Chondrocyte (in vitro differentiated cells): ENCODE measurements around the gene PROK2. TPM values are rescaled to one million over a fixed set of nuclear protein-coding genes. Genes with fewer than 3 reads are reported as not detected.

Experiments used
- DNase-seq: peaks from one replicate; pipeline ENCODE4 v3.0.0; 2021; ENCODE audit warnings: mixed read lengths, low spot score
- H3K27ac Mint-ChIP-seq: one replicate; pipeline ENCODE4 v1.8.0; 2021; ENCODE audit warnings: mild to moderate bottlenecking, moderate library complexity, mixed read lengths; ENCODE audit not compliant: unreplicated experiment
- H3K27me3 Mint-ChIP-seq: 2 replicates; pipeline ENCODE4 v1.8.0; 2021; ENCODE audit warnings: low read depth, mixed read lengths
- H3K36me3 Mint-ChIP-seq: 2 replicates; pipeline ENCODE4 v1.8.0; 2021; ENCODE audit warnings: low read depth, mixed read lengths
- H3K4me1 Mint-ChIP-seq: 2 replicates; pipeline ENCODE4 v1.8.0; 2021; ENCODE audit warnings: low read depth, mild to moderate bottlenecking, mixed read lengths
- H3K4me3 Mint-ChIP-seq: one replicate; pipeline ENCODE4 v1.8.0; 2021; ENCODE audit warnings: mild to moderate bottlenecking, moderate library complexity, mixed read lengths; ENCODE audit not compliant: unreplicated experiment
- H3K9me3 Mint-ChIP-seq: 2 replicates; pipeline ENCODE4 v1.8.0; 2021; ENCODE audit warnings: low read depth, mixed read lengths
- total RNA-seq: library from RNA; stranded (reverse); gene quantifications from 3 replicates; pipeline ENCODE4 v1.2.1, GENCODE V29; 2021
- TF ChIP-seq, protein P1 (sequence below): fragments of 200-600 bp; sonication (generic); IDR thresholded peaks from 2 replicates; pipeline ENCODE4 v1.5.0; 2021; ENCODE audit warnings: antibody characterized with exemption, mild to moderate bottlenecking, moderate library complexity

PROK2 gene
- total RNA-seq, 1 donor from 2014 or later: not detected

DNA sequence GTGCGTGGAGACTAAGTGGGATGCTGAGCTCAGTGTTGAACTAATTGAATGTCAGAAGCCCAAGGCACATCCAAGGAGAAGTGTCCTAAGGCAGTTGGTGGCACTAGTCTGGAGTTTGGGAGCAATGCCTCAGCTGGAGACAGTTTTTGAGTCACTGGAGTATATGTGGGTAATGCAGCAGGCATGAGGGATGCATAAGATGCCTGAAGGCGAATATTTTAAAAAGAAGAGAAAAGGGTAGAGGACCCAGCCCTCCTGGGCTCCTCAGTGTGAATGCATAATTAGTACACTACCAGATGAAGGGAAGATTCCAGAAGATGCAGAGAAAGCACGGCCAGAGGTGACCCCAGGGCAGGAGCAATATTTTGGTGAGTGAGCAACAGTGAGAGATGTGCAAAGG, 25.1 kb upstream of the PROK2 start:
- H3K4me1 Mint-ChIP-seq: no peaks in the 10 kb centered on the region
- no peak overlapping the region for H3K4me3 Mint-ChIP-seq
- DNase-seq: no peak
- H3K27me3 Mint-ChIP-seq: peaks cover 7% of the 10 kb centered on the region
- no peaks in the 10 kb centered on the region for H3K36me3 Mint-ChIP-seq
- no peak overlapping the region for H3K27ac Mint-ChIP-seq
- TF ChIP-seq, protein P1, sequence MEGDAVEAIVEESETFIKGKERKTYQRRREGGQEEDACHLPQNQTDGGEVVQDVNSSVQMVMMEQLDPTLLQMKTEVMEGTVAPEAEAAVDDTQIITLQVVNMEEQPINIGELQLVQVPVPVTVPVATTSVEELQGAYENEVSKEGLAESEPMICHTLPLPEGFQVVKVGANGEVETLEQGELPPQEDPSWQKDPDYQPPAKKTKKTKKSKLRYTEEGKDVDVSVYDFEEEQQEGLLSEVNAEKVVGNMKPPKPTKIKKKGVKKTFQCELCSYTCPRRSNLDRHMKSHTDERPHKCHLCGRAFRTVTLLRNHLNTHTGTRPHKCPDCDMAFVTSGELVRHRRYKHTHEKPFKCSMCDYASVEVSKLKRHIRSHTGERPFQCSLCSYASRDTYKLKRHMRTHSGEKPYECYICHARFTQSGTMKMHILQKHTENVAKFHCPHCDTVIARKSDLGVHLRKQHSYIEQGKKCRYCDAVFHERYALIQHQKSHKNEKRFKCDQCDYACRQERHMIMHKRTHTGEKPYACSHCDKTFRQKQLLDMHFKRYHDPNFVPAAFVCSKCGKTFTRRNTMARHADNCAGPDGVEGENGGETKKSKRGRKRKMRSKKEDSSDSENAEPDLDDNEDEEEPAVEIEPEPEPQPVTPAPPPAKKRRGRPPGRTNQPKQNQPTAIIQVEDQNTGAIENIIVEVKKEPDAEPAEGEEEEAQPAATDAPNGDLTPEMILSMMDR: no peak
- H3K9me3 Mint-ChIP-seq: no peaks in the 10 kb centered on the region

DNA sequence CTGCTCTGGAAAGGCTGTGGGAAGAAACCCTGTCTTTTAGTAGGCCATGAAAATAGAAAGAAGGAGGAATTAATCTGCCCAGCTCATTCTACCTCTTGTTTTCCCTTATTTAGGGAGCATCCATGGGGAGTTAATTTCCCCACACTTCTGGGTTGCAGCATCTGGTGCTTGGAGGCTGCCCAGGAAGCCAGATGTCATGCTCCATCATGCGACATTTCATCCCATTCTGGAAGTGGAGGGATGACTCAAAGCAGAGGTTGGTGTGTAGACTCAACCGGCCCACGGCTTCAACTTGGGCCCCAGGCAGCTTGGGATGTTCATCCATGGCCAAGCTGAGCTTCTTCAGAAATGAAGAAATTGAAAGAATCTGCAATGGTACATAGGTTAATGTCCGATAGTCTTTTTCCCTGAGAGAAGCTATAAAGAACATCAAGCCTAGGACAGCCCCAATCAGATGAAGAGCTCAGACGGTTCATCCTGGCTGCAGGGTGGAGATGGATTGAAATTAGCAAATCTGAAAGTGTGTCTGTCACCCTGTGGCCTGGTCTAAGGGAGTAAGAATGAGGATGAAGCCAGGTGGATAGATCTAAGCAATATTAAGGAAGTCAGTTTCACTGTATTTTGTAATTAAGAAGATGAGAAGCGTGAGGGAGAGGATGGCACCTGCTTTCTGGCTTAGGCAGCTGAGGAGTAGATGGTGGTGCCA, 24.5 kb upstream of the PROK2 start:
- H3K4me3 Mint-ChIP-seq: no peak overlapping the region
- peaks cover 7% of the 10 kb centered on the region for H3K27me3 Mint-ChIP-seq
- no peaks in the 10 kb centered on the region for H3K36me3 Mint-ChIP-seq
- H3K27ac Mint-ChIP-seq: no peak overlapping the region
- H3K9me3 Mint-ChIP-seq: no peaks in the 10 kb centered on the region
- no peak for DNase-seq
- TF ChIP-seq, protein P1: no peak
- no peaks in the 10 kb centered on the region for H3K4me1 Mint-ChIP-seq

DNA sequence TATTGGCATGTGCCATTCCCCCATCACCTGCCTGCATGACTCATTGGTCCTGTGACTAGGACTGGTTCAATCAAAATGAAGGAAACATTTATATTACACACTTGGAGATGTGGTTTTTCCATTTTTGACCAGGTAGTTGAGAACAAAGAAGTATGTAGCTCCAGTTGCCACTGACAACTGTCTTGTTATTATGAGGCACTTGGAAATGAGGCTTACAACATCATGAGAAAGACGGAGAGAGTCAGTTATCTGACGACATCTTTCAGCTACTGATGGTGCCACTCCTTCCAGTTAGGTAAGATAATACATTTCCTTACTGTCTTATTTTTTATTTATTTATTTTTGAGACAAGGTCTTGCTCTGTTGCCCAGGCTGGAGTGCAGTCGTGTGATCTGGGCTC, 21.8 kb upstream of the PROK2 start:
- H3K27me3 Mint-ChIP-seq: peaks cover 19% of the 10 kb centered on the region

DNA sequence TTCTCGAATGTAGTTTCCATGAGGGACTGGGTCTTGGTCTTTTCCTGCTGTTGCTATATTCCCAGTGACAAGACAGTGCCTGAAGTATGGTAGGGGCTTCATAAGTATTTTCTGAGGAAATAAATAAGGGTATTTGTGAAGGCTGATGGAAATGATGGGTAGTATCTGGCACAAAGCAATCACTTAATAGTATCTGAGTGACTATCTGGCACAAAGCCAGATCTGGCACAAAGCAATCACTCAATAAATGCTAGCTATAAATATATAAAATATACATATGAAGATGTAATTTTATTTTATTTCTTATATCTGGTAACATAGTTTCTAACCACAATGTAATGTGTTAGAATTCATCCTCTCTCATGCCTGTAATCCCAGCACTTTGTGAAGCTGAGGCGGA, 20.7 kb upstream of the PROK2 start:
- Mint-ChIP-seq H3K4me3 (no peak overlapping the region), H3K4me1 (no peaks in the 10 kb centered on the region), H3K36me3 (no peaks in the 10 kb centered on the region), H3K27ac (no peak overlapping the region), H3K27me3 (peaks cover 25% of the 10 kb centered on the region), H3K9me3 (no peaks in the 10 kb centered on the region)
- TF ChIP-seq, protein P1: no peak
- no peak for DNase-seq

More for the DNA sequence above, 21.8 kb upstream of the PROK2 start:
- no peaks in the 10 kb centered on the region for H3K9me3 Mint-ChIP-seq
- TF ChIP-seq, protein P1: no peak
- DNase-seq: no peak
- no peak overlapping the region for H3K27ac Mint-ChIP-seq
- H3K4me3 Mint-ChIP-seq: no peak overlapping the region
- H3K36me3 Mint-ChIP-seq: no peaks in the 10 kb centered on the region
- H3K4me1 Mint-ChIP-seq: no peaks in the 10 kb centered on the region

DNA sequence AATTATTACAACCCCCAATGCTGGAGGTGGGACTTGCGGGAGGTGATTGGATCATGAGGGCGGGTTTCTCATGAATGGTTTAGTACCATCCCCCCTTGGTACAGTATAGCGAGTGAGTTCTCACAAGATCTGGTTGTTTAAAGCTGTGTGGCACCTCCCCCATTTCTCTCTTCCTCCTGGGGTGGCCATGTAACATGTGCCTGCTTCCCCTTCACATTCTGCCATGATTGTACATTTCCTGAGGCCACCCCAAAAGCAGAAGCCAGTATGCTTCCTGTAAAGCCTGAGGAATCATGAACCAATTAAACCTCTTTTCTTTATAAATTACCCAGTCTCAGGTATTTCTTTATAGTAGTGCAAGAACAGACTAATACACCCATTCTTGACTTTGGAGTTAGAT, 20.3 kb upstream of the PROK2 start:
- no peak for DNase-seq
- TF ChIP-seq, protein P1: no peak
- H3K4me1 Mint-ChIP-seq: no peaks in the 10 kb centered on the region
- H3K36me3 Mint-ChIP-seq: no peaks in the 10 kb centered on the region
- H3K27me3 Mint-ChIP-seq: peaks cover 28% of the 10 kb centered on the region
- no peaks in the 10 kb centered on the region for H3K9me3 Mint-ChIP-seq
- no peak overlapping the region for H3K4me3 Mint-ChIP-seq
- H3K27ac Mint-ChIP-seq: no peak overlapping the region
